H9 (cell line): ENCODE data around the gene CBY1. TPM values are rescaled to one million over a fixed set of nuclear protein-coding genes. Genes with fewer than 3 reads are reported as not detected.
"Not testable (repeated sequence)": the region's sequence is repeated elsewhere in the genome, so short reads cannot be mapped to it uniquely, and the experiment has no call there.

Source experiments
- DNase-seq: peaks from one replicate; pipeline ENCODE4 v3.0.0-alpha.2; 2017
- H2AFZ ChIP-seq: one replicate; pipeline ENCODE4 v1.6.1; 2013; ENCODE audit warnings: mild to moderate bottlenecking, low read length, control low read depth, moderate library complexity
- H2AK5ac ChIP-seq: 2 replicates; pipeline ENCODE4 v1.6.1; 2013; ENCODE audit warnings: low read length, control low read depth, mixed read lengths; ENCODE audit not compliant: insufficient read length
- H2BK120ac ChIP-seq: one replicate; pipeline ENCODE4 v1.6.1; 2013; ENCODE audit warnings: low read depth, mild to moderate bottlenecking, low read length, control low read depth, inconsistent platforms; ENCODE audit not compliant: poor library complexity, severe bottlenecking
- H2BK12ac ChIP-seq: 2 replicates; pipeline ENCODE4 v1.6.1; 2013; ENCODE audit warnings: low read length, control low read depth, mixed read lengths, low read depth; ENCODE audit not compliant: insufficient read length
- H2BK15ac ChIP-seq: 2 replicates; pipeline ENCODE4 v1.6.1; 2013; ENCODE audit warnings: low read depth, low read length, control low read depth
- H2BK20ac ChIP-seq: one replicate; pipeline ENCODE4 v1.6.1; 2013; ENCODE audit warnings: low read depth, mild to moderate bottlenecking, low read length, control low read depth, inconsistent platforms; ENCODE audit not compliant: poor library complexity, severe bottlenecking
- H2BK5ac ChIP-seq: 2 replicates; pipeline ENCODE4 v1.6.1; 2013; ENCODE audit warnings: low read length, control low read depth, mixed read lengths; ENCODE audit not compliant: insufficient read length
- H3K14ac ChIP-seq: 2 replicates; pipeline ENCODE4 v1.6.1; 2013; ENCODE audit warnings: low read length, control low read depth; ENCODE audit not compliant: insufficient read depth
- H3K18ac ChIP-seq: 2 replicates; pipeline ENCODE4 v1.6.1; 2013; ENCODE audit warnings: low read depth, mild to moderate bottlenecking, mixed read lengths, low read length, control low read depth; ENCODE audit not compliant: insufficient read length
- H3K23ac ChIP-seq: 2 replicates; pipeline ENCODE4 v1.6.1; 2013; ENCODE audit warnings: low read length, control low read depth, mixed read lengths, low read depth; ENCODE audit not compliant: insufficient read length
- H3K23me2 ChIP-seq: 2 replicates; pipeline ENCODE4 v1.6.1; 2013; ENCODE audit warnings: low read depth, mild to moderate bottlenecking, mixed read lengths, low read length, control low read depth; ENCODE audit not compliant: insufficient read length, poor library complexity, severe bottlenecking
- H3K27ac ChIP-seq: 2 replicates; pipeline ENCODE4 v1.5.1; 2013; ENCODE audit warnings: low read length, control low read depth, mixed read lengths, low read depth; ENCODE audit not compliant: insufficient read length
- H3K27me3 ChIP-seq: 2 replicates; pipeline ENCODE4 v1.6.1; 2013; ENCODE audit warnings: low read length, control low read depth, inconsistent platforms; ENCODE audit not compliant: insufficient read depth
- H3K4ac ChIP-seq: 2 replicates; pipeline ENCODE4 v1.6.1; 2013; ENCODE audit warnings: low read depth, mild to moderate bottlenecking, control low read depth, inconsistent platforms, low read length, moderate library complexity
- H3K4me1 ChIP-seq: 2 replicates; pipeline ENCODE4 v1.6.1; 2013; ENCODE audit warnings: low read length, control low read depth, inconsistent platforms; ENCODE audit not compliant: insufficient read depth
- H3K4me2 ChIP-seq: 2 replicates; pipeline ENCODE4 v1.6.1; 2013; ENCODE audit warnings: low read length, control low read depth, mixed read lengths; ENCODE audit not compliant: insufficient read length, insufficient read depth
- H3K56ac ChIP-seq: 2 replicates; pipeline ENCODE4 v1.6.1; 2013; ENCODE audit warnings: low read depth, mild to moderate bottlenecking, mixed read lengths, low read length, control low read depth; ENCODE audit not compliant: insufficient read length
- H3K79me1 ChIP-seq: 2 replicates; pipeline ENCODE4 v1.6.1; 2013; ENCODE audit warnings: low read depth, mild to moderate bottlenecking, moderate library complexity, low read length, control low read depth, inconsistent platforms; ENCODE audit not compliant: insufficient read depth, poor library complexity, severe bottlenecking
- H3K79me2 ChIP-seq: 2 replicates; pipeline ENCODE4 v1.6.1; 2013; ENCODE audit warnings: low read length, control low read depth, inconsistent platforms; ENCODE audit not compliant: insufficient read depth
- H3K9ac ChIP-seq: 2 replicates; pipeline ENCODE4 v1.6.1; 2013; ENCODE audit warnings: low read length, control low read depth, mixed read lengths; ENCODE audit not compliant: insufficient read length; ENCODE audit errors: extremely low read depth
- H3K9me3 ChIP-seq: one replicate; pipeline ENCODE4 v1.6.1; 2013; ENCODE audit warnings: low read depth, low read length, inconsistent platforms; ENCODE audit not compliant: control insufficient read depth
- H3T11ph ChIP-seq: one replicate; pipeline ENCODE4 v1.6.1; 2013; ENCODE audit warnings: mild to moderate bottlenecking, low read length, control low read depth, inconsistent platforms
- H4K20me1 ChIP-seq: one replicate; pipeline ENCODE4 v1.6.1; 2013; ENCODE audit not compliant: control insufficient read depth, insufficient read length, insufficient read depth
- H4K5ac ChIP-seq: 2 replicates; pipeline ENCODE4 v1.6.1; 2013; ENCODE audit warnings: low read depth, mild to moderate bottlenecking, mixed read lengths, low read length, control low read depth; ENCODE audit not compliant: insufficient read length
- H4K8ac ChIP-seq: replicated peaks from 2 replicates; pipeline ENCODE4 v1.6.1; 2013; ENCODE audit warnings: low read length, control low read depth, mixed read lengths, low read depth; ENCODE audit not compliant: insufficient read length
- H4K91ac ChIP-seq: 2 replicates; pipeline ENCODE4 v1.6.1; 2013; ENCODE audit warnings: low read depth, mild to moderate bottlenecking, moderate library complexity, mixed read lengths, low read length, control low read depth; ENCODE audit not compliant: insufficient read length
- H3K27ac Mint-ChIP-seq, 3 experiments: 2 replicates in 2 of 3; 3 replicates in 1 of 3; pipeline ENCODE4 v1.8.0; 2020 to 2021; ENCODE audit warnings: mixed read lengths in 3 of 3, mild to moderate bottlenecking in 1 of 3, moderate library complexity in 1 of 3
- H3K27me3 Mint-ChIP-seq: 2 replicates; pipeline ENCODE4 v1.8.0; 2021; ENCODE audit warnings: low read depth, mild to moderate bottlenecking, moderate library complexity, mixed read lengths
- H3K36me3 Mint-ChIP-seq, 3 experiments: 2 replicates in 2 of 3; 3 replicates in 1 of 3; pipeline ENCODE4 v1.8.0; 2020 to 2021; ENCODE audit warnings: low read depth in 3 of 3, mixed read lengths in 3 of 3; ENCODE audit not compliant: insufficient read depth in 1 of 3
- H3K4me1 Mint-ChIP-seq, 2 experiments: 2 replicates each; pipeline ENCODE4 v1.8.0; 2020; ENCODE audit warnings: mixed read lengths in 2 of 2
- H3K4me3 Mint-ChIP-seq, 2 experiments: 2 replicates in 1 of 2; 3 replicates in 1 of 2; pipeline ENCODE4 v1.8.0; 2020 to 2021; ENCODE audit warnings: mild to moderate bottlenecking in 2 of 2, mixed read lengths in 2 of 2, moderate library complexity in 1 of 2
- H3K9me3 Mint-ChIP-seq, 2 experiments: 2 replicates in 1 of 2; 3 replicates in 1 of 2; pipeline ENCODE4 v1.8.0; 2020; ENCODE audit warnings: mild to moderate bottlenecking in 2 of 2, mixed read lengths in 2 of 2, moderate library complexity in 1 of 2
- CTCF ChIP-seq: fragments of 200-600 bp; sonication (generic); conservative IDR thresholded peaks from 3 replicates; pipeline ENCODE4 v1.8.0; 2021; ENCODE audit warnings: antibody characterized with exemption, mild to moderate bottlenecking
- WGBS: extraction: QIAGEN DNeasy Blood & Tissue Kit; methylation state at CpG from one replicate; pipeline ENCODE4 v1.1.7; 2013; ENCODE audit warnings: missing lambda C conversion rate, low lambda C conversion rate, mixed read lengths; ENCODE audit not compliant: insufficient read length; ENCODE audit errors: extremely low coverage; 5-methylcytosine and 5-hydroxymethylcytosine counted together
- total RNA-seq: library from RNA; stranded (reverse); gene quantifications from 2 replicates; pipeline ENCODE4 v1.2.1, GENCODE V29; 2021

The CBY1 gene
- total RNA-seq, 1 experiment from 2014 or later = 26.6 TPM

GRCh38 chr22:38614332-38615063, 41.9 kb upstream of the CBY1 start:
- Histone ChIP-seq H3K79me2 (no peaks in the 10 kb centered on the region), H2BK120ac (no peak overlapping the region), H3K14ac (no peak overlapping the region), H3K23me2 (no peaks in the 10 kb centered on the region), H2AFZ (no peak overlapping the region), H3K18ac (no peak overlapping the region), H4K91ac (no peak overlapping the region), H3K4me2 (no peak overlapping the region), H3K9ac (no peak overlapping the region), H2BK20ac (no peak overlapping the region), H4K5ac (no peak overlapping the region), H2BK12ac (no peak overlapping the region), H3K79me1 (no peaks in the 10 kb centered on the region), H4K20me1 (no peaks in the 10 kb centered on the region), H2BK5ac (no peak overlapping the region), H3K27me3 (no peaks in the 10 kb centered on the region; the same call in 1 of the 2 replicates), H3K23ac (no peak overlapping the region), H3K56ac (no peak overlapping the region), H3K4ac (no peak overlapping the region), H3T11ph (no peak overlapping the region), H2BK15ac (no peak overlapping the region), H2AK5ac (no peak overlapping the region), H3K4me1 (0 out of 2 replicates have a peak, but pooled peaks cover 2% of the 10 kb centered on the region), H3K9me3 (peaks cover 8% of the 10 kb centered on the region), H4K8ac (no peak overlapping the region), H3K27ac (no peak overlapping the region)
- Mint-ChIP-seq H3K4me1 (peaks cover 8 to 14% of the 10 kb centered on the region in 2 experiments), H3K9me3 (peaks cover 6 to 10% of the 10 kb centered on the region in 2 experiments; a peak in 4 of 5 replicates), H3K4me3 (no peak overlapping the region), H3K27me3 (peaks cover 2% of the 10 kb centered on the region; the same call in 1 of the 2 replicates), H3K36me3 (peaks cover 25 to 48% (median 37%) of the 10 kb centered on the region in 3 experiments; a peak in 6 of 7 replicates), H3K27ac (no peak overlapping the region)
- no peak for TF ChIP-seq CTCF
- DNase-seq = no peak
- no CpG with 5 or more reads among the region's 4 CpGs for WGBS

- not testable (repeated sequence) for H4K91ac ChIP-seq, H4K5ac ChIP-seq, H3K4me2 ChIP-seq, H2BK20ac ChIP-seq, H3K4me1 ChIP-seq, H2BK120ac ChIP-seq, H3K4ac ChIP-seq, H3K79me1 ChIP-seq, H3K9me3 ChIP-seq, H3K23me2 ChIP-seq, DNase-seq, H4K8ac ChIP-seq, H3K18ac ChIP-seq, H3K56ac ChIP-seq, H3K27me3 Mint-ChIP-seq, H3K4me3 Mint-ChIP-seq, H3K9ac ChIP-seq, H2AFZ ChIP-seq, H3K23ac ChIP-seq, H3K27ac ChIP-seq, H3T11ph ChIP-seq, H3K79me2 ChIP-seq, H3K14ac ChIP-seq, H2BK15ac ChIP-seq, H2BK5ac ChIP-seq, H3K27me3 ChIP-seq, H4K20me1 ChIP-seq, H2AK5ac ChIP-seq, H2BK12ac ChIP-seq
- peak overlapping the region in 1 of 3 experiments; percentile 21; a peak in 2 of 7 replicates for H3K27ac Mint-ChIP-seq
- H3K36me3 Mint-ChIP-seq = peaks cover 31 to 53% (median 42%) of the 10 kb centered on the region in 3 experiments; a peak in 6 of 7 replicates
- H3K4me1 Mint-ChIP-seq = peaks cover 8 to 14% of the 10 kb centered on the region in 2 experiments
- H3K9me3 Mint-ChIP-seq = peaks cover 6 to 10% of the 10 kb centered on the region in 2 experiments; a peak in 4 of 5 replicates
- WGBS = no CpG with 5 or more reads among the region's 9 CpGs
Measured at GRCh38 chr22:38615064-38615405, 41.4 kb upstream of the CBY1 start.
